ENCODE data around the gene OLFML3.

The OLFML3 gene

GRCh38 chr1:113981962-113982931 lies 3.0 kb downstream of the OLFML3 start (continued):
- TF ChIP-seq HIC1 (tag by site-specific recombination; IDR thresholded peaks at IDR 0.05) (no peak), ZNF416 (tag by site-specific recombination; IDR thresholded peaks at IDR 0.05) (no peak), ZNF843 (tag by site-specific recombination; IDR thresholded peaks at IDR 0.05) (no peak), ATF2 (tag by site-specific recombination; IDR thresholded peaks at IDR 0.05; ENCODE audit: low read depth) (no peak), ZNF211 (tag by site-specific recombination; IDR thresholded peaks at IDR 0.05; ENCODE audit: low read depth) (no peak), ZNF629 (tag by site-specific recombination; IDR thresholded peaks at IDR 0.05) (no peak), ZNF292 (tag by site-specific recombination; IDR thresholded peaks at IDR 0.05; ENCODE audit: borderline replicate concordance, low read depth) (no peak), PRDM10 (tag by site-specific recombination; IDR thresholded peaks at IDR 0.05) (no peak), ZNF596 (tag by site-specific recombination; IDR thresholded peaks at IDR 0.05) (no peak), ZNF776 (tag by site-specific recombination; IDR thresholded peaks at IDR 0.05; ENCODE audit: borderline replicate concordance) (no peak), ZBTB6 (tag by site-specific recombination; IDR thresholded peaks at IDR 0.05) (no peak)

- no peak overlapping the region for H3K27ac ChIP-seq (ENCODE audit: extremely low read depth, low read depth, low read length)
- no peaks in the 10 kb centered on the region for H3K9me3 ChIP-seq (ENCODE audit: control insufficient read depth, insufficient read depth, low read depth, low read length)
- H3K4me1 ChIP-seq (ENCODE audit: control insufficient read depth, insufficient read depth, low read length), result peaks cover 5% of the 10 kb centered on the region; the same call in 1 of the 2 replicates
- POLR2A ChIA-PET, result no interaction called here
- CTCF ChIA-PET, result no interaction called here
- no peak overlapping the region for H3K4me3 ChIP-seq (ENCODE audit: low read depth, low read length)
- H3K36me3 ChIP-seq (ENCODE audit: control insufficient read depth in 2 of 2, insufficient read depth in 1 of 2, low read length in 2 of 2), result no peaks in the 10 kb centered on the region
- TF ChIP-seq PATZ1 (tag by site-specific recombination; IDR thresholded peaks at IDR 0.05) (no peak), ZNF157 (tag by site-specific recombination; IDR thresholded peaks at IDR 0.05) (no peak), ZBTB17 (tag by site-specific recombination; IDR thresholded peaks at IDR 0.05) (no peak), ZNF510 (tag by site-specific recombination; IDR thresholded peaks at IDR 0.05; ENCODE audit: insufficient replicate concordance) (no peak), HOXA7 (CRISPR knock-in tag; IDR thresholded peaks at IDR 0.05; ENCODE audit: borderline replicate concordance) (no peak), YY1 (tag by site-specific recombination; IDR thresholded peaks at IDR 0.05) (no peak), ZNF16 (tag by site-specific recombination; IDR thresholded peaks at IDR 0.05; ENCODE audit: low read depth) (no peak), ZNF416 (tag by site-specific recombination; IDR thresholded peaks at IDR 0.05) (no peak), ZNF677 (tag by site-specific recombination; IDR thresholded peaks at IDR 0.05) (no peak), ZNF48 (tag by site-specific recombination; IDR thresholded peaks at IDR 0.05) (no peak), ATF2 (tag by site-specific recombination; IDR thresholded peaks at IDR 0.05; ENCODE audit: low read depth) (no peak)
Measured at GRCh38 chr1:113982949-113983348, 3.7 kb downstream of the OLFML3 start.

Data from HEK293 (cell line).